Upper lobe of right lung (tissue), 1 donor: ENCODE measurements around the gene SRSF10. TPM values are rescaled to one million over a fixed set of nuclear protein-coding genes. Genes with fewer than 3 reads are reported as not detected.
"Not testable (repeated sequence)": the region's sequence is repeated elsewhere in the genome, so short reads cannot be mapped to it uniquely, and the experiment has no call there.

Source experiments
- ATAC-seq: fragments of 200-7000 bp; cut with Tn5 transposase; one replicate; pipeline ENCODE4 v1.9.1; 2020; ENCODE audit warnings: mild to moderate bottlenecking, moderate library complexity
- DNase-seq: peaks from one replicate; pipeline ENCODE4 v3.0.0-alpha.2; 2020
- H3K27ac ChIP-seq: fragments of 200-600 bp; one replicate; pipeline ENCODE4 v1.8.0; 2022
- H3K27me3 ChIP-seq: fragments of 200-600 bp; one replicate; pipeline ENCODE4 v1.8.0; 2022; ENCODE audit warnings: mild to moderate bottlenecking
- H3K36me3 ChIP-seq: fragments of 200-600 bp; one replicate; pipeline ENCODE4 v1.8.0; 2022
- H3K4me1 ChIP-seq: fragments of 200-600 bp; one replicate; pipeline ENCODE4 v1.8.0; 2022
- H3K4me3 ChIP-seq: fragments of 200-600 bp; one replicate; pipeline ENCODE4 v1.8.0; 2022; ENCODE audit warnings: mild to moderate bottlenecking
- H3K9me3 ChIP-seq: fragments of 200-600 bp; one replicate; pipeline ENCODE4 v1.8.0; 2022
- intact Hi-C: fragments of 100-400 bp; cut with DNase I; formaldehyde crosslinking; loops from one replicate; pipeline ENCODE4 v1.11.0; 2022
- total RNA-seq: library from RNA; stranded (reverse); fragmentation: NEBNext Ultra II Directional; extraction: Animal tissue kit (Norgen Biotek cat#: 25700); gene quantifications from one replicate; pipeline ENCODE4 v1.2.1, GENCODE V29; 2021
- TF ChIP-seq, protein P1 (sequence below): fragments of 200-600 bp; IDR thresholded peaks from one replicate; pipeline ENCODE4 v1.8.0; 2022; ENCODE audit warnings: antibody characterized with exemption
- donor health status: DM: no; HTN: yes; CAD: no; lungs with severe emphysema.

The SRSF10 gene
- total RNA-seq, 1 donor from 2014 or later = 96.0 TPM

DNA sequence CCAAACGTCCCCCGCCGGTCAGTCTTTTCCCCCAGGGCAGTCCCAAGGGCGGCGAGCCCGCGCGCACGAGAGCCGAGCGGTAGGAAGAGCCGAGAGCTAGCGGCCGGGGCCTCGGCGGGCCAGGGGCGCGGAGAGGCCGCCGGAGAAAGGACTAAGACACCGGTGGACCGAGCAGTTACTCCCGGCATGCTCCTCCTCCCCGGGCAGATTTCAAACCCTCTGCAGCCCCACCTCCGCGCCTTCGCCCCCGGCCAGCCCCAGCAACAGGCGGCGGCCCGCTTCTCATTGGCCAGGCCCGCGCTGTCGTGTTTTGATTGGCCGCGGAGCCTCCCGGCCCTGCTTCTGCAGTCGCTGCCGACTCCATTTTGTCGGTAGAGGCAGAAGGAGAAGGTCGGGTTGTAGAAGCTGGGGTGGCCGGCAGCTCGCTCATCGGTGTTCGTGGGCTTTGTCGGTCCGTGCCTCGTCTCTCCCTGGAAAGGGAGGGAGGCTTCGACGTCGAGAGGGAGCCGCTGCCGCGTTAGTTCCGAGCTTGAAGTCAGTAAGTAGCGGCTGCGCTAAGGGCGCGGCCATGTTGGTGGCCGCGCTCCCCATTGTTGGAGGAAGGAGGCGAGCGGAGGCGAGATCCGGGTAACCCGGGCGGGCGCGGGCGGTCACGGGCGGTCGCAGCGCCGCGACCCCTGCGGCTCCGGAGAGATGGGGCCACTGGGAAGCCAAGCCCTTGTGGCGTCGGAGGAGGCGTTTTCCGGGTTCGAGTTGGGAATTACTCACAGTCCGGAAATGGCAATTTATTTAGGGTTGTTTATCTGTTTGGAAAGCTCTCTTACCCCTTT is 20.5 kb downstream of the SRSF10 start, which contains the start of gene PNRC2:
TSS of gene PNRC2 (plus strand) at position 368 of the 830 bp plus-strand sequence. CDS start 1,630 bp downstream, outside the sequence.
- no peaks in the 10 kb centered on the region for H3K9me3 ChIP-seq
- H3K4me3 ChIP-seq = peak within 1 kb of the TSS; percentile 76
- TF ChIP-seq, protein P1, sequence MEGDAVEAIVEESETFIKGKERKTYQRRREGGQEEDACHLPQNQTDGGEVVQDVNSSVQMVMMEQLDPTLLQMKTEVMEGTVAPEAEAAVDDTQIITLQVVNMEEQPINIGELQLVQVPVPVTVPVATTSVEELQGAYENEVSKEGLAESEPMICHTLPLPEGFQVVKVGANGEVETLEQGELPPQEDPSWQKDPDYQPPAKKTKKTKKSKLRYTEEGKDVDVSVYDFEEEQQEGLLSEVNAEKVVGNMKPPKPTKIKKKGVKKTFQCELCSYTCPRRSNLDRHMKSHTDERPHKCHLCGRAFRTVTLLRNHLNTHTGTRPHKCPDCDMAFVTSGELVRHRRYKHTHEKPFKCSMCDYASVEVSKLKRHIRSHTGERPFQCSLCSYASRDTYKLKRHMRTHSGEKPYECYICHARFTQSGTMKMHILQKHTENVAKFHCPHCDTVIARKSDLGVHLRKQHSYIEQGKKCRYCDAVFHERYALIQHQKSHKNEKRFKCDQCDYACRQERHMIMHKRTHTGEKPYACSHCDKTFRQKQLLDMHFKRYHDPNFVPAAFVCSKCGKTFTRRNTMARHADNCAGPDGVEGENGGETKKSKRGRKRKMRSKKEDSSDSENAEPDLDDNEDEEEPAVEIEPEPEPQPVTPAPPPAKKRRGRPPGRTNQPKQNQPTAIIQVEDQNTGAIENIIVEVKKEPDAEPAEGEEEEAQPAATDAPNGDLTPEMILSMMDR = no peak
- H3K27ac ChIP-seq = peak within 1 kb of the TSS; percentile 99
- peaks cover 33% of the 10 kb centered on the region for H3K36me3 ChIP-seq
- H3K4me1 ChIP-seq = peaks cover 42% of the 10 kb centered on the region
- no peaks in the 10 kb centered on the region for H3K27me3 ChIP-seq
- intact Hi-C loops = loop anchor here (10.0 kb wide), 1 partner anchor 65 kb away; no protein-coding TSS in a partner anchor
- ATAC-seq (peak; percentile 95), DNase-seq (peak; percentile 98)

DNA sequence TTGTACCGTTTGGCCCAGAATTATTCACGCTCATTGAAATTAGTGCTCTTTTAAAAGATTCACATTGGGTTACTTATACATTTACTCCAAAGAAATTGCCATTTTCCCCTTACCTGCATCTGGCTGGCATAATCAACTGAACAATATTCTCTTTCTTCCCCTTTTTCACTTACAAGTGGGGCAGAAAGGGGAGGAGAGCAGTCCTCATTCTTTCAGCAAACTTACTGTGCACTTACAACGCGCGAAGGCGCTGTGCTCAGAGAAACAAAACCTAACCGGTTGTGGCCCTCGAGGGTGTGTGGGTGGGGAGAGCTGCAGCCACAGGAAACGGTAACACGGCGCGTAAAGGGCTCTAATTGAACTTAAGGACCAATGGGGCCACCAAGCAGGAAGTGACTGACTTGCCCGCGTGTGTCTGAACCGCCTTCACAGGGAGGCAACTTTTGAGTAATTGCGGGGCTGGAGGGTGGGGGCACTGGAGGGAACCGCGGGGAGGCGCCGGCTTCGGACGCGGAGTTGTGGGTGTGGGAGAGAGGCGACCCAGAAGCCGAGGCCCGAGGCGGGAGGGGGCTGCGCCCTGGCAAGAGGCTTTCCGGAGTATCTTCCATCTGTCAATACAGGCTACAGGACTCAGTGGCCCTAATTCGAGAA is 21.2 kb downstream of the SRSF10 start:
- Histone ChIP-seq H3K27ac (peak overlapping the region; percentile 99), H3K36me3 (peaks cover 26% of the 10 kb centered on the region), H3K9me3 (no peaks in the 10 kb centered on the region), H3K4me1 (peaks cover 37% of the 10 kb centered on the region), H3K4me3 (peak overlapping the region; percentile 76), H3K27me3 (no peaks in the 10 kb centered on the region)
- TF ChIP-seq, protein P1 = peak; percentile 50
- DNase-seq = peak; percentile 94
- peak; percentile 90 for ATAC-seq
- intact Hi-C loops = loop anchor here (10.0 kb wide), 1 partner anchor 66 kb away; no protein-coding TSS in a partner anchor

DNA sequence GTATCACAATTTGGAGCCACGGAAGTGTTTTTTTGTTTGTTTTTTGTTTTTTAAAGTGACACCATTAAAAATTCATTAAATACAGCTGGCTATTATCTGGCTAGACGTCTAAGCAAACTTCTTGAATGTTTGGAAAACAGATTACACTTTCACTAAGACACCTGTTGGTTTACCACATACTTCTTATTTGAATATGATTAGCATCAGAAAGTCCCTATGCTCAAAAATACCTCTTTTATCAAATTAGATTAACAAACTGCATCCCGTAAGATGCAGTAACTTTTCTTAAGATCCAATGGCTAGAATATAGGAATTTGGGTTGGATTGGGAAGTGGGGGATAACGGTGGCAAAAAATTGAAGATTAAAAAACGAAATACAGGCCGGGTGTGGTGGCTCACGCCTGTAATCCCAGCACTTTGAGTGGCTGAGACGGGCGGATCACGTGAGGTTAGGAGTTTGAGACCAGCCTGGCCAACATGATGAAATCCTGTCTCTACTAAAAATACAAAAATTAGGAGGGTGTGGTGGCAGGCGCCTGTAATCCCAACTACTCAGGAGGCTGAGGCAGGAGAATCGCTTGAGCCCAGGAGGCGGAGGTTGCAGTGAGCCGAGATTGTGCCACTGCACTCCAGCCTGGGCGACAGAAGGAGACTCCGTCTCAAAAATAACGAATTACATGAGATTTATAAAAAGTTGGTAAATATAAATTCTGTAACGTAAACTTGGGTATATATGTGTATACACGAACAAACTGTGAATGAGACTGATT is 21.9 kb downstream of the SRSF10 start:
- not testable (repeated sequence) for DNase-seq, H3K27me3 ChIP-seq, ATAC-seq, H3K9me3 ChIP-seq
- H3K27ac ChIP-seq = peak overlapping the region; percentile 99
- peaks cover 31% of the 10 kb centered on the region for H3K4me1 ChIP-seq
- H3K4me3 ChIP-seq = peak overlapping the region; percentile 76
- peaks cover 19% of the 10 kb centered on the region for H3K36me3 ChIP-seq
- intact Hi-C loops = loop anchor here (10.0 kb wide), 1 partner anchor 67 kb away; no protein-coding TSS in a partner anchor

DNA sequence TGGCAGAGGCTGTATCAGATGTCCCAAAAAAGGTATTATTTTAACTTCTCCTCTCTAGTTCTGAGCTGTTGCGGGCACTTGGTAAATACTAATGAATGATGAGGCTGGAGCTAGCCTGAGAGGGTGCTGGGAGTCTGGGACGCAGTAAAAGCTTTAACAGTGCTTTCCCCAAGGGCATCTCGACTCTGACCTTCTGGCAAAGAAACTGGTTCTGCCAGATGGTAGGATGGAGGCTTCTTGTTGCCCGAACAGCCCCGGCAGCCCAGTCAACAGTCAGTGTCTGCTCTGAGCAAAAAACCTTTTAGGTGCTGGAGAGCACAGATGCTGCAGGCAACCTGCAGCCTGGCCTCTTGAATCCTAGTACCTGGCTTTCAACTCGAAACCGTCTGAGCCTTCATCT is 23.0 kb downstream of the SRSF10 start:
- H3K27ac ChIP-seq = no peak overlapping the region
- ATAC-seq (peak; percentile 2), DNase-seq (no peak)
- no peak overlapping the region for H3K4me3 ChIP-seq
- TF ChIP-seq, protein P1 = no peak
- H3K4me1 ChIP-seq = peaks cover 27% of the 10 kb centered on the region
- intact Hi-C loops = loop anchor here (10.0 kb wide), 1 partner anchor 68 kb away; no protein-coding TSS in a partner anchor
- no peaks in the 10 kb centered on the region for H3K9me3 ChIP-seq
- peaks cover 14% of the 10 kb centered on the region for H3K36me3 ChIP-seq
- no peaks in the 10 kb centered on the region for H3K27me3 ChIP-seq

DNA sequence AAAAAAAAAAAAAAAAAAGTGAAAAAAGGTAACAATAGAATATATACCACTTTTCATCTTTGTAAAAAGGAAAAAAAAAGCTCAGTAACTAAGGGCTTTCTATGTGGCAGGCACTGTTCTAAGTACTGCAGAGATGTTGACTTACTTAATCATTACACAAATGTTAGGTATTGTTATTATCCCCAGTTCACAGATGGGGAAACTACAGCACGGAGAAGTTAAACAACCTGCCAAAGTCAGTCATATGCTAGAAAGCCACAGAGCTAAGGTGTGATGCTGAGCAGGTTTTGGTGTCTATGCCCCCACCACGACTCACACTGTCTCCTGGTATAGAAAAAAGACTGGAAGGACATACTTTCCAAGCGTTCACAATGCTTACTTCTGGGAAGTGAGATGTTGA is 27.1 kb downstream of the SRSF10 start:
- Histone ChIP-seq H3K27ac (no peak overlapping the region), H3K4me1 (peaks cover 15% of the 10 kb centered on the region), H3K27me3 (no peaks in the 10 kb centered on the region), H3K4me3 (no peak overlapping the region), H3K9me3 (no peaks in the 10 kb centered on the region), H3K36me3 (no peaks in the 10 kb centered on the region)
- TF ChIP-seq, protein P1 = no peak
- ATAC-seq (no peak), DNase-seq (no peak)
- intact Hi-C loops = loop anchor here (10.0 kb wide), 1 partner anchor 72 kb away; no protein-coding TSS in a partner anchor
